HG03342 (cell line): Measurements from ENCODE around the gene CACNG4.

Source experiments
- ATAC-seq: cut with Tn5 transposase; IDR thresholded peaks from one replicate; pipeline ENCODE4 v1.9.1; 2021; ENCODE audit warnings: mild to moderate bottlenecking, moderate library complexity; ENCODE audit not compliant: unreplicated experiment

Gene CACNG4

GRCh38 chr17:66963909-66964771 lies at the start of gene CACNG4:
Gene CACNG4, plus strand, starts transcription at chr17:66964707. Its CDS starts 205 bp downstream, at chr17:66964912.
- ATAC-seq: no peak

GRCh38 chr17:66915204-66915611 lies 49.3 kb upstream of the CACNG4 start:
- no peak for ATAC-seq

- ATAC-seq: no peak
These were observed 48.7 kb upstream of the CACNG4 start for GRCh38 chr17:66915792-66916191.

- ATAC-seq: no peak
These were observed 47.6 kb upstream of the CACNG4 start for GRCh38 chr17:66916946-66917345.

GRCh38 chr17:66918896-66919295 lies 45.6 kb upstream of the CACNG4 start:
- no peak for ATAC-seq

- ATAC-seq: no peak
These were observed 44.1 kb upstream of the CACNG4 start for GRCh38 chr17:66920435-66920834.

GRCh38 chr17:66920950-66921349 lies 43.6 kb upstream of the CACNG4 start:
- ATAC-seq: no peak

GRCh38 chr17:66923886-66924285 lies 40.6 kb upstream of the CACNG4 start:
- ATAC-seq: no peak

- ATAC-seq: no peak
These were observed 38.6 kb upstream of the CACNG4 start for GRCh38 chr17:66925811-66926500.

GRCh38 chr17:66928949-66929348 lies 35.6 kb upstream of the CACNG4 start:
- ATAC-seq: no peak

- ATAC-seq: no peak
These were observed 34.9 kb upstream of the CACNG4 start for GRCh38 chr17:66929591-66929990.

GRCh38 chr17:66930933-66931332 lies 33.6 kb upstream of the CACNG4 start:
- ATAC-seq: no peak

GRCh38 chr17:66932311-66932710 lies 32.2 kb upstream of the CACNG4 start:
- no peak for ATAC-seq

GRCh38 chr17:66934040-66934439 lies 30.5 kb upstream of the CACNG4 start:
- no peak for ATAC-seq

- no peak for ATAC-seq
These were observed 28.8 kb upstream of the CACNG4 start for GRCh38 chr17:66935717-66936116.

GRCh38 chr17:66938656-66939055 lies 25.9 kb upstream of the CACNG4 start:
- ATAC-seq: no peak

GRCh38 chr17:66939461-66940114 lies 24.9 kb upstream of the CACNG4 start:
- ATAC-seq: no peak

- ATAC-seq: no peak
These were observed 23.3 kb upstream of the CACNG4 start for GRCh38 chr17:66941249-66941648.

- no peak for ATAC-seq
These were observed 22.6 kb upstream of the CACNG4 start for GRCh38 chr17:66941773-66942450.

- no peak for ATAC-seq
These were observed 21.8 kb upstream of the CACNG4 start for GRCh38 chr17:66942451-66943264.
